Measurements from ENCODE around the gene CARD19.

- TF ChIP-seq TEAD4 (IDR thresholded peaks at IDR 0.05) (no peak), YY1 (IDR thresholded peaks at IDR 0.05; ENCODE audit: low read depth) (no peak), TCF12 (IDR thresholded peaks at IDR 0.05; ENCODE audit: low read depth) (no peak), TAF1 (IDR thresholded peaks at IDR 0.05; ENCODE audit: low read depth) (no peak), REST (IDR thresholded peaks at IDR 0.05; ENCODE audit: low read depth) (no peak), NFIC (IDR thresholded peaks at IDR 0.05) (no peak)
Observed at GRCh38 chr9:93132287-93132927, 36.4 kb downstream of the CARD19 start.
